IMR-90 (cell line): ENCODE data around the gene MBOAT2. TPM values are rescaled to one million over a fixed set of nuclear protein-coding genes. Genes with fewer than 3 reads are reported as not detected.

Experiments used
- ATAC-seq: fragments of 200-7000 bp; cut with Tn5 transposase; 2 replicates; pipeline ENCODE4 v1.9.1; 2020; ENCODE audit warnings: low read depth, mild to moderate bottlenecking, moderate library complexity
- BruUV-seq: library from RNA; stranded (reverse); fragments of 400-500 nt; replicated peaks from 2 replicates; lab custom pipeline; 2021; lab: Mats Ljungman, UMichigan
- CTCF ChIA-PET: fragments of 300-600 bp; formaldehyde crosslinking; extraction: SDS; loops from one replicate; lab custom pipeline; 2021; ENCODE audit warnings: antibody characterized with exemption; lab: Yijun Ruan, JAX
- POLR2A ChIA-PET: fragments of 300-600 bp; sonication (Branson Sonifier 250); formaldehyde crosslinking; loops from one replicate; lab custom pipeline; 2022; ENCODE audit warnings: antibody characterized with exemption; ENCODE audit not compliant: unreplicated experiment; lab: Charles Lee
- DNase-seq: peaks from one replicate; pipeline ENCODE4 v3.0.0; 2013
- H2AFZ ChIP-seq: replicated peaks from 2 replicates; pipeline ENCODE3; 2013; ENCODE audit warnings: low read length, mild to moderate bottlenecking; ENCODE audit not compliant: poor library complexity
- H2AK5ac ChIP-seq: 2 replicates; pipeline ENCODE4 v1.6.1; 2013; ENCODE audit warnings: low read depth, low read length, inconsistent platforms
- H2AK9ac ChIP-seq: replicated peaks from 2 replicates; pipeline ENCODE3; 2013; ENCODE audit warnings: mild to moderate bottlenecking, low read depth, low read length, moderate library complexity; ENCODE audit not compliant: poor library complexity
- H2BK120ac ChIP-seq: 2 replicates; pipeline ENCODE4 v1.6.1; 2013; ENCODE audit warnings: low read depth, low read length, inconsistent platforms
- H2BK15ac ChIP-seq: 3 replicates; pipeline ENCODE4 v1.6.1; 2013; ENCODE audit warnings: low read depth, low read length, inconsistent platforms
- H2BK20ac ChIP-seq: 2 replicates; pipeline ENCODE4 v1.6.1; 2013; ENCODE audit warnings: low read depth, mild to moderate bottlenecking, inconsistent platforms, low read length, moderate library complexity
- H2BK5ac ChIP-seq: 2 replicates; pipeline ENCODE4 v1.6.1; 2013; ENCODE audit warnings: mild to moderate bottlenecking, low read depth, low read length, inconsistent platforms; ENCODE audit not compliant: poor library complexity, severe bottlenecking
- H3K14ac ChIP-seq: replicated peaks from 2 replicates; pipeline ENCODE4 v1.6.1; 2013; ENCODE audit warnings: low read depth, low read length, inconsistent platforms
- H3K18ac ChIP-seq: 2 replicates; pipeline ENCODE4 v1.6.1; 2013; ENCODE audit warnings: low read depth, low read length, control low read depth
- H3K23ac ChIP-seq: 2 replicates; pipeline ENCODE4 v1.6.1; 2013; ENCODE audit warnings: low read depth, low read length, inconsistent platforms
- H3K27ac ChIP-seq: 2 replicates; pipeline ENCODE4 v1.5.1; 2013; ENCODE audit warnings: mild to moderate bottlenecking, control low read depth, low read length; ENCODE audit not compliant: insufficient read depth
- H3K27me3 ChIP-seq: 2 replicates; pipeline ENCODE4 v1.6.1; 2013; ENCODE audit warnings: low read length; ENCODE audit not compliant: control insufficient read depth, insufficient read depth
- H3K36me3 ChIP-seq: 2 replicates; pipeline ENCODE4 v1.6.1; 2013; ENCODE audit warnings: low read length, mixed read lengths; ENCODE audit not compliant: control insufficient read depth, insufficient read depth
- H3K4ac ChIP-seq: 2 replicates; pipeline ENCODE4 v1.6.1; 2013; ENCODE audit warnings: low read depth, low read length, inconsistent platforms
- H3K4me1 ChIP-seq: 2 replicates; pipeline ENCODE4 v1.6.1; 2013; ENCODE audit warnings: low read length, mixed read lengths; ENCODE audit not compliant: control insufficient read depth, insufficient read depth
- H3K4me2 ChIP-seq: 2 replicates; pipeline ENCODE4 v1.6.1; 2013; ENCODE audit warnings: low read depth, mild to moderate bottlenecking, control low read depth, low read length, moderate library complexity
- H3K4me3 ChIP-seq: 2 replicates; pipeline ENCODE4 v1.5.1; 2013; ENCODE audit warnings: low read depth, mild to moderate bottlenecking, control low read depth, low read length, moderate library complexity; ENCODE audit not compliant: insufficient read depth
- H3K56ac ChIP-seq: 2 replicates; pipeline ENCODE4 v1.6.1; 2013; ENCODE audit warnings: low read length, inconsistent platforms; ENCODE audit not compliant: insufficient read depth; ENCODE audit errors: extremely low read depth
- H3K79me1 ChIP-seq, 2 experiments: 2 replicates each; pipeline ENCODE4 v1.6.1; 2013; ENCODE audit warnings: low read length in 2 of 2, inconsistent platforms in 1 of 2, low read depth in 1 of 2
- H3K9ac ChIP-seq: 2 replicates; pipeline ENCODE4 v1.6.1; 2013; ENCODE audit warnings: low read depth, low read length, control low read depth
- H3K9me1 ChIP-seq: 2 replicates; pipeline ENCODE4 v1.6.1; 2013; ENCODE audit warnings: low read length, inconsistent platforms; ENCODE audit not compliant: insufficient read depth
- H3K9me3 ChIP-seq: 2 replicates; pipeline ENCODE4 v1.6.1; 2013; ENCODE audit warnings: low read length; ENCODE audit not compliant: control insufficient read depth, insufficient read depth
- H4K20me1 ChIP-seq: 2 replicates; pipeline ENCODE4 v1.6.1; 2013; ENCODE audit warnings: low read length, inconsistent platforms; ENCODE audit not compliant: insufficient read depth
- H4K5ac ChIP-seq: 2 replicates; pipeline ENCODE4 v1.6.1; 2013; ENCODE audit warnings: mild to moderate bottlenecking, low read depth, low read length, control low read depth
- H4K8ac ChIP-seq, 2 experiments: 2 replicates each; pipeline ENCODE4 v1.6.1; 2013; ENCODE audit warnings: low read depth in 2 of 2, low read length in 2 of 2, control low read depth in 1 of 2, inconsistent platforms in 1 of 2
- H4K91ac ChIP-seq: 2 replicates; pipeline ENCODE4 v1.6.1; 2013; ENCODE audit warnings: low read depth, low read length, inconsistent platforms; ENCODE audit not compliant: insufficient read depth
- BHLHE40 ChIP-seq: fragments of 150-350 bp; IDR thresholded peaks from 2 replicates; pipeline ENCODE4 v1.6.1; 2016; ENCODE audit warnings: mild to moderate bottlenecking, low read depth, low read length
- CHD1 ChIP-seq: IDR thresholded peaks from 2 replicates; pipeline ENCODE4 v1.6.1; 2012; ENCODE audit warnings: low read depth, low read length, improper control_type of control experiment
- CTCF ChIP-seq: conservative IDR thresholded peaks from 2 replicates; pipeline ENCODE4 v1.5.1; 2012; ENCODE audit warnings: mild to moderate bottlenecking, low read depth, low read length, improper control_type of control experiment
- ELK1 ChIP-seq: fragments of 150-350 bp; IDR thresholded peaks from 2 replicates; pipeline ENCODE4 v1.6.1; 2016; ENCODE audit warnings: low read depth, mild to moderate bottlenecking, low read length, moderate library complexity, borderline replicate concordance
- FOS ChIP-seq: fragments of 150-350 bp; IDR thresholded peaks from 2 replicates; pipeline ENCODE4 v1.6.1; 2016; ENCODE audit warnings: low read depth, low read length
- MAFK ChIP-seq: IDR thresholded peaks from 2 replicates; pipeline ENCODE4 v1.6.1; 2012; ENCODE audit warnings: low read depth, low read length, improper control_type of control experiment
- MAZ ChIP-seq: IDR thresholded peaks from 2 replicates; pipeline ENCODE4 v1.6.1; 2012; ENCODE audit warnings: low read depth, mild to moderate bottlenecking, low read length, improper control_type of control experiment, moderate library complexity, borderline replicate concordance
- MXI1 ChIP-seq: IDR thresholded peaks from 2 replicates; pipeline ENCODE4 v1.6.1; 2012; ENCODE audit warnings: low read depth, mild to moderate bottlenecking, low read length, moderate library complexity, borderline replicate concordance
- NFE2L2 ChIP-seq: fragments of 150-350 bp; IDR thresholded peaks from 2 replicates; pipeline ENCODE4 v1.6.1; 2016; ENCODE audit warnings: low read depth, mild to moderate bottlenecking, low read length
- RAD21 ChIP-seq: IDR thresholded peaks from 2 replicates; pipeline ENCODE4 v1.6.1; 2012; ENCODE audit warnings: low read length, improper control_type of control experiment
- RCOR1 ChIP-seq: IDR thresholded peaks from 2 replicates; pipeline ENCODE4 v1.6.1; 2012; ENCODE audit warnings: mild to moderate bottlenecking, low read length, improper control_type of control experiment; ENCODE audit not compliant: insufficient replicate concordance
- RFX5 ChIP-seq: IDR thresholded peaks from 2 replicates; pipeline ENCODE4 v1.8.0; 2012; ENCODE audit warnings: low read depth, mild to moderate bottlenecking, low read length, moderate library complexity
- SMC3 ChIP-seq: fragments of 150-350 bp; IDR thresholded peaks from 2 replicates; pipeline ENCODE4 v1.6.1; 2016; ENCODE audit warnings: low read depth, mild to moderate bottlenecking, antibody characterized with exemption, low read length, moderate library complexity
- USF2 ChIP-seq: fragments of 150-350 bp; IDR thresholded peaks from 2 replicates; pipeline ENCODE4 v1.6.1; 2017; ENCODE audit warnings: mild to moderate bottlenecking, antibody characterized with exemption, low read length, low read depth
- WGBS, 2 experiments: methylation state at CpG; one replicate each; pipeline versions ENCODE4 v1.1.5 to v1.1.7; 2013; ENCODE audit warnings: missing lambda C conversion rate in 2 of 2; ENCODE audit not compliant: insufficient read length in 1 of 2; ENCODE audit errors: extremely low coverage in 2 of 2; 5-methylcytosine and 5-hydroxymethylcytosine counted together
- dilution Hi-C: fragments of 300-500 bp; cut with HindIII; formaldehyde crosslinking; loops from one replicate; pipeline ENCODE4 v1.14.3; 2018; ENCODE audit warnings: low sequenced_read_pairs; ENCODE audit not compliant: unreplicated experiment
- in situ Hi-C: fragments of 300-500 bp; cut with MboI; formaldehyde crosslinking; loops from 3 replicates; pipeline ENCODE4 v1.14.3; 2019; ENCODE audit warnings: low sequenced_read_pairs, inconsistent platforms, mixed read lengths
- intact Hi-C: fragments of 100-400 bp; cut with micrococcal nuclease; formaldehyde crosslinking; loops from 2 replicates; pipeline ENCODE4 v1.10.0; 2022
- polyA plus RNA-seq, 3 experiments: library from polyadenylated mRNA; depleted of rRNA; stranded (reverse); fragments of >200 nt; gene quantifications; 2 replicates each; pipeline ENCODE4 v1.2.3, GENCODE V29; 2012; ENCODE audit warnings: low replicate concordance in 1 of 3
- total RNA-seq: library from RNA; depleted of rRNA; stranded (reverse); fragments of >200 nt; gene quantifications from 2 replicates; pipeline ENCODE4 v1.2.3, GENCODE V29; 2012

The MBOAT2 gene
- total and polyA plus RNA-seq, 2 of the 4 experiments (the other 2 are of a cell fraction): 33.9 to 102 TPM

GRCh38 chr2:9002637-9003365 lies 683 bp downstream of the MBOAT2 start:
- H3K79me1 ChIP-seq: peaks cover 25 to 54% of the 10 kb centered on the region in 2 experiments
- peak; percentile 4 for ATAC-seq
- H2BK5ac ChIP-seq: peak overlapping the region; percentile 68
- peak overlapping the region; percentile 97 for H3K4me2 ChIP-seq
- no TSS peak for BruUV-seq
- H3K27ac ChIP-seq: peak overlapping the region; percentile 35
- peak overlapping the region; percentile 1; the same call in 1 of the 2 replicates for H3K14ac ChIP-seq
- peak overlapping the region; percentile 86 for H3K23ac ChIP-seq
- peak overlapping the region; percentile 77 for H3K4me3 ChIP-seq
- in situ Hi-C loops (no loop called here), intact Hi-C loops (loop anchor here (2.0 to 5.0 kb wide), 2 partner anchors 130 to 136 kb away; no protein-coding TSS in a partner anchor), dilution Hi-C loops (no loop called here)
- H3K27me3 ChIP-seq: no peaks in the 10 kb centered on the region
- CTCF ChIA-PET: no interaction called here
- H3K18ac ChIP-seq: no peak overlapping the region
- peak overlapping the region; percentile 36; the same call in 1 of the 2 replicates for H2AK5ac ChIP-seq
- H4K5ac ChIP-seq: no peak overlapping the region
- 0% methylated on average over 15 of the region's 44 CpGs; no CpG with 5 or more reads in 1 of the 2 experiments for WGBS, 2 experiments
- no peak for DNase-seq
- peak overlapping the region; percentile 52 for H3K9ac ChIP-seq
- peak overlapping the region; percentile 91 for H2AFZ ChIP-seq
- no peaks in the 10 kb centered on the region for H3K36me3 ChIP-seq
- peak overlapping the region; percentile 53 for H2AK9ac ChIP-seq
- H4K20me1 ChIP-seq: peaks cover 8% of the 10 kb centered on the region; the same call in 1 of the 2 replicates
- no peak overlapping the region; the same call in 1 of the 2 replicates for H4K91ac ChIP-seq
- H3K9me1 ChIP-seq: peaks cover 8% of the 10 kb centered on the region
- no peak overlapping the region for H2BK20ac ChIP-seq
- peaks cover 5% of the 10 kb centered on the region; the same call in 1 of the 2 replicates for H3K4me1 ChIP-seq
- H3K9me3 ChIP-seq: no peaks in the 10 kb centered on the region
- no peak overlapping the region for H4K8ac ChIP-seq
- peak overlapping the region; percentile 7; the same call in 1 of the 2 replicates for H3K4ac ChIP-seq
- POLR2A ChIA-PET: no interaction called here
- H2BK120ac ChIP-seq: no peak overlapping the region
- peak overlapping the region; percentile 59; the same call in 1 of the 2 replicates for H3K56ac ChIP-seq
- no peak overlapping the region for H2BK15ac ChIP-seq
- no peak for TF ChIP-seq RCOR1
- no peak for TF ChIP-seq FOS
- TF ChIP-seq NFE2L2: no peak
- TF ChIP-seq RFX5: no peak
- TF ChIP-seq MAZ: no peak
- no peak for TF ChIP-seq SMC3
- TF ChIP-seq ELK1: no peak
- TF ChIP-seq BHLHE40: no peak
- no peak for TF ChIP-seq MAFK
- TF ChIP-seq CHD1: no peak
- no peak for TF ChIP-seq MXI1
- no peak for TF ChIP-seq CTCF
- TF ChIP-seq RAD21: no peak
- no peak for TF ChIP-seq USF2
